Measurements from ENCODE around the gene RAB1B. TPM values are rescaled to one million over a fixed set of nuclear protein-coding genes. Genes with fewer than 3 reads are reported as not detected.

The RAB1B gene
- 100 to 1,000 TPM in 5 of 6 donors, 10 to 100 TPM in 1; 34.6 to 173 (median 122) TPM for total RNA-seq

DNA sequence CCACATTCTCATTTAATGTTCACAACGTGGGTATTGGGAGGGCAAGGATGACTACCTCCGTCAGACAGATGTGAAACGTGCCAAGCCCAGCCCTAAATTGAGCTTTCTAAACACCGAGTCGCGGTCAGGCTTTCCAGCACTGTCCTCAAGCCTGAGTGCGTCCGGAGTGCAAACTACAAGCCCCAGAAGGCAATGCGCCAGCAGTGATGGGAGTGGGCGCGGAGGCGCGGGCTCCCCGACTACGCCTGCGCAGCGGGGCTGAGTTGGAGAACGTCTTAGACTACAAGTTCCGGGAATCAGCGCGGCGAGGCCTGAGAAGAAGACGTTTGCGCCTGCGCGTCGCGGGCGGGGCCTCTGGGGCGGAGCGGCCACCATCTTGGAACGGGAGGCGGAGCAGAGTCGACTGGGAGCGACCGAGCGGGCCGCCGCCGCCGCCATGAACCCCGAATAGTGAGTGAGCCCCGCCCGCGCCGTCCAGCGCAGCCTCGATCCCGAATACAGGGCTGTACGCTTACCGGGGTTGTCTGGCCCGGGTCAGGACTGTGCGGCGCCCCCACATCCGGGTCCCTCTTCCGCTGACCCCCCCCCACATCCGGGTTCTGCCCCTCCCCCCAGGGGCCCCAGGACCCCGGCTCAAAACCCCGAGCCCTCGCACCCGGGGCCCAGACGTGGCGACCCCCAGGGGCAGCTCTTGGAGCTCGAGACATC is at the start of gene RAB1B:
Gene RAB1B (plus strand): TSS at position 396 of the 708 bp plus-strand sequence. CDS start 41 bp downstream, at position 437.
- peak; percentile 95 to 96 for ATAC-seq (ENCODE audit: low FRiP score in 2 of 2)
- H3K36me3 ChIP-seq = peaks cover 11 to 42% (median 28%) of the 10 kb centered on the region in 4 donors
- peak within 1 kb of the TSS; percentile 96 to 98 (median 97) for H3K27ac ChIP-seq
- H3K27me3 ChIP-seq = no peaks in the 10 kb centered on the region
- TF ChIP-seq EP300 (IDR thresholded peaks at IDR 0.05) (no peak), POLR2A (IDR thresholded peaks at IDR 0.05) (peak in 3 of 4 donors; percentile 39 to 81 (median 59)), POLR2AphosphoS5 (IDR thresholded peaks at IDR 0.05) (peak; percentile 84 to 89)
- TF ChIP-seq, protein P1, sequence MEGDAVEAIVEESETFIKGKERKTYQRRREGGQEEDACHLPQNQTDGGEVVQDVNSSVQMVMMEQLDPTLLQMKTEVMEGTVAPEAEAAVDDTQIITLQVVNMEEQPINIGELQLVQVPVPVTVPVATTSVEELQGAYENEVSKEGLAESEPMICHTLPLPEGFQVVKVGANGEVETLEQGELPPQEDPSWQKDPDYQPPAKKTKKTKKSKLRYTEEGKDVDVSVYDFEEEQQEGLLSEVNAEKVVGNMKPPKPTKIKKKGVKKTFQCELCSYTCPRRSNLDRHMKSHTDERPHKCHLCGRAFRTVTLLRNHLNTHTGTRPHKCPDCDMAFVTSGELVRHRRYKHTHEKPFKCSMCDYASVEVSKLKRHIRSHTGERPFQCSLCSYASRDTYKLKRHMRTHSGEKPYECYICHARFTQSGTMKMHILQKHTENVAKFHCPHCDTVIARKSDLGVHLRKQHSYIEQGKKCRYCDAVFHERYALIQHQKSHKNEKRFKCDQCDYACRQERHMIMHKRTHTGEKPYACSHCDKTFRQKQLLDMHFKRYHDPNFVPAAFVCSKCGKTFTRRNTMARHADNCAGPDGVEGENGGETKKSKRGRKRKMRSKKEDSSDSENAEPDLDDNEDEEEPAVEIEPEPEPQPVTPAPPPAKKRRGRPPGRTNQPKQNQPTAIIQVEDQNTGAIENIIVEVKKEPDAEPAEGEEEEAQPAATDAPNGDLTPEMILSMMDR (IDR thresholded peaks at IDR 0.05) = peak in 1 of 6 experiments; percentile 23
- WGBS, 2 donors = 0 to 2% methylated on average over 6 to 34 of the region's 64 CpGs
- peak within 1 kb of the TSS; percentile 65 to 90 (median 80) for H3K4me3 ChIP-seq
- H3K9me3 ChIP-seq = no peaks in the 10 kb centered on the region
- peak; percentile 100 for DNase-seq
- H3K4me1 ChIP-seq = peaks cover 25 to 36% (median 26%) of the 10 kb centered on the region in 4 donors

DNA sequence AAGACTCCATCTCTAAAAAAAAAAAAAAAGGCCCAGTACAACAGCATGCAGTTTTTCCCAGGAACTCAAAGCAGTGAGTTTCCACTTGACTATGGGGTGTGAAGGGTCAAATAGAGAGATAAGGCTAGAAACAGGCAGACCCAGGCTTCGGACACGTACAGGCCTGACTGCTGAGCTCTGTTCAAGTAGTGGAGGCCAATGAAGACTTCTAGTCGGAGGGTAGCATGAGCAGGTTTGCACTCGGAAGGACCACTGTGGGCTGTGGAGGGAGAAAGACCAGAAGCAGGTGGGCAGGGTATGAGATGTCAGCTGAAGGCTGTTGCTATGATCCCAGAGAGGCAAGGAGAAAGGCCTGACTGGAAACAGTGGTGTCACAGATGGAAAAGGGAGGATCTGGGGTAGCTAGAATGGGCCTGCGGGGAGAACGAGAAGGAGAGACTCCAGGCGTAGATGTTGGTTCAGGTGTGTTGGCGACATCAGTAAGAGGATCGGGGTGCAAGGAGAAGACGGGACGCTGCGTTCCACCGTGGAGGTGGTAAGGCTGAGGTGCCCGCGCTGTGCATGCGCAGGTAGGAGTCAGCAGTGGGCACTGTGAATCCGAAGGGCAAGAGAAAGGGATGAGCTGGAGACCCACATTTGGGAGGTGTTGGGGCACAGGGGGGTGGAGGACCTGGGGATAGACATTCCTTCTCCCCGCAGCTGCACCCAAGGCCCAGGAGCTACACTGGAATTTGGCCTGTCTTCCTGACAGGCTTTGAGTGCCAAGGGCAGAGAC is 49.4 kb upstream of the RAB1B start:
- Histone ChIP-seq H3K27me3 (no peaks in the 10 kb centered on the region), H3K4me3 (no peak overlapping the region), H3K36me3 (peaks cover 11 to 70% (median 51%) of the 10 kb centered on the region in 4 donors), H3K9me3 (no peaks in the 10 kb centered on the region), H3K27ac (no peak overlapping the region), H3K4me1 (no peaks in the 10 kb centered on the region)
- DNase-seq (peak in 1 of 2 donors; percentile 2), ATAC-seq (ENCODE audit: low FRiP score in 2 of 2) (no peak)
- 91 to 95% methylated on average over 18 of the region's 18 CpGs for WGBS, 2 donors
- no peak for TF ChIP-seq POLR2A (IDR thresholded peaks at IDR 0.05)
- TF ChIP-seq, protein P1 (IDR thresholded peaks at IDR 0.05) = no peak

DNA sequence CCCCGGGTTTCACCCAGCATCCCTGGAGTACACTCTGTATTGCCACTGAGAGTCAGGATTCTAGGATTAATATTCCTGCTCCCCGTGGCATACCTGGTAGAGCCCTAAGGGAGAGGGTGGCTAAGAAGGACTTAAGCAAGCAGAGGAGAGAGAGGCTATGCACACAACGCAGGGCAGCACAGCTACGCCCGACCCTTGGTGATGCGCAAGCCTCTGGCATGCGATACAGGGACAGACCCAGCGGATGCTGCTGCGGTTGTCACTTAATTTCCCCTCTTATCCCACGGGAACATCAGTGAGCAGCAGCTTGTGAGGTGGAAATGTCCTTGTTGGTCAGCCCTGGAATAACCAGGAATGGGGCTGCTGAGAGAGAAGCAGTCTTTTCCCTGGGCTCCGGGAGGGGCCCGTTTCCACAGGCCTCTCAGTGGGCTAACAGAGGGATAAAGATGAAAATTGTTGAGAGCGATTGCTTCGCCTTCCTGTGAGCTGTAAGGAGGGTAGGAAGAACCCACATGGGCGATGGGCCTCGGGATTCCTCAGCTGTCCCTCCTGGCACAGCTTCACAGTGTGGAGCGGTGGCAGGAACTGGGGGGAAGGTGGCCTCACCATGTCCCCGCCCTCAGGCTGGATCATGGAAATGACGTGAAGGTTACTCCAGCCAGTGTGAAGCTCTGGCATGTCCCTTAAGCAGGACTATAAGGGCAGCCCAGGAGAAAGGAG is 48.4 kb upstream of the RAB1B start:
- Histone ChIP-seq H3K4me1 (no peaks in the 10 kb centered on the region), H3K27me3 (no peaks in the 10 kb centered on the region), H3K9me3 (no peaks in the 10 kb centered on the region), H3K4me3 (no peak overlapping the region), H3K27ac (no peak overlapping the region), H3K36me3 (peaks cover 11 to 75% (median 49%) of the 10 kb centered on the region in 4 donors)
- ATAC-seq (ENCODE audit: low FRiP score in 2 of 2) (no peak), DNase-seq (no peak)
- 87 to 91% methylated on average over 16 to 19 of the region's 19 CpGs for WGBS, 2 donors
- TF ChIP-seq POLR2A (IDR thresholded peaks at IDR 0.05) = no peak
- TF ChIP-seq EP300 (IDR thresholded peaks at IDR 0.05) = no peak
- TF ChIP-seq, protein P1 (IDR thresholded peaks at IDR 0.05) = no peak

DNA sequence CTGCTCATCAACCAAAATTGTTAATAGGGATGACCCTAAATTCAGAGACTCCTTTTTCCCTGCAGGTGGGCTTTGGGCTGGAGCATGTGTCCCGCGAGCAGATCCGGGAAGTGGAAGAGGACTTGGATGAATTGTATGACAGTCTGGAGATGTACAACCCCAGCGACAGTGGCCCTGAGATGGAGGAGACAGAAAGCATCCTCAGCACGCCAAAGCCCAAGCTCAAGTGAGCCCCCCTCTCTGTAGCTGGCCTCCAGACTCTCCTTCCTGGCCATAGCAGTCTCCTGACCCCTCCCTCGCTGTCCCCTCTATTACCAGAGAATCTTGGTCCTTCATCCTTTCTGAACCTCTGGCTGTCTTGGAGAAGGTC is 47.9 kb upstream of the RAB1B start:
- TF ChIP-seq POLR2AphosphoS5 (IDR thresholded peaks at IDR 0.05) (no peak), POLR2A (IDR thresholded peaks at IDR 0.05) (no peak), EP300 (IDR thresholded peaks at IDR 0.05) (no peak)
- TF ChIP-seq, protein P1 (IDR thresholded peaks at IDR 0.05) = no peak
- H3K27me3 ChIP-seq = no peaks in the 10 kb centered on the region
- H3K4me3 ChIP-seq = no peak overlapping the region
- H3K4me1 ChIP-seq = no peaks in the 10 kb centered on the region
- DNase-seq (no peak), ATAC-seq (ENCODE audit: low FRiP score in 2 of 2) (no peak)
- no peaks in the 10 kb centered on the region for H3K9me3 ChIP-seq
- peaks cover 11 to 75% (median 46%) of the 10 kb centered on the region in 4 donors for H3K36me3 ChIP-seq
- no peak overlapping the region for H3K27ac ChIP-seq
- WGBS, 2 donors = 91 to 98% methylated on average over 6 of the region's 6 CpGs
